HG03354 (cell line): ENCODE measurements around the gene PITRM1.

Source experiments
- ATAC-seq: cut with Tn5 transposase; IDR thresholded peaks from one replicate; pipeline ENCODE4 v1.9.1; 2021; ENCODE audit warnings: mild to moderate bottlenecking; ENCODE audit not compliant: unreplicated experiment, poor library complexity, severe bottlenecking

PITRM1 gene

DNA sequence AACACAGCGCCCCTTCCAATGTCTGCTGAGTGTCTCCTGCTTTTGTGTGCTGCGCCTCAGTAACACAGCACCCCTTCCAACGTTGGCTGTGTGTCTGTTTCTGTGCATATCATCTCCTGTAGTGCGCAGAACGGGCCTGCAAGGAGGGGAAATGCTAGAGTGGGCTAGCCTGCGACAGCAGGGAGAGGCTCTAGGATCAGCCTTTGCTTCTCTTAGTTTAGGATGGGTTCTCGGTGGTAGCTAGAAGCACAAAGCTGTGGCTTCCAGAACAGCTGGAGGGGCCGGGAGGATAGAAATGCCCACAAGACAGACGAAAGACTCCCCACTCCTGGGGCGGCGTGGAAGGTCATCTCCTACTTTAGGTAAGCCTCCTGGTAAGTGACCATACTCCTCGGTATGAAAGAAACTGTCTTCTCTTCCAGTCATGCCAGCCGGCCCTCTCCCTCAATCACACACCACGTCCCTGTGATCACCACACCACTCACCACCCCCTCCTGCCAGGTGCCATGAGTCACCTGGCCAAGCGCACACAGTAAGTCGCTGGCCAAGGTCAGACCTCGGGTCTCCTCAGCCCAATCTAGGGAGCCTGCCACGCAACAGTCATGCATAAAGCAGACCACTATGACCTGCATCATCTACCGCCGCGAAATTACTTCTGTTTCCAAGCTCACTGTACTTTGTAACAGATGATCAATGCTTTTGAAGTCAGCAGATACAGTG lies 4.8 kb downstream of the PITRM1 start:
- no peak for ATAC-seq

DNA sequence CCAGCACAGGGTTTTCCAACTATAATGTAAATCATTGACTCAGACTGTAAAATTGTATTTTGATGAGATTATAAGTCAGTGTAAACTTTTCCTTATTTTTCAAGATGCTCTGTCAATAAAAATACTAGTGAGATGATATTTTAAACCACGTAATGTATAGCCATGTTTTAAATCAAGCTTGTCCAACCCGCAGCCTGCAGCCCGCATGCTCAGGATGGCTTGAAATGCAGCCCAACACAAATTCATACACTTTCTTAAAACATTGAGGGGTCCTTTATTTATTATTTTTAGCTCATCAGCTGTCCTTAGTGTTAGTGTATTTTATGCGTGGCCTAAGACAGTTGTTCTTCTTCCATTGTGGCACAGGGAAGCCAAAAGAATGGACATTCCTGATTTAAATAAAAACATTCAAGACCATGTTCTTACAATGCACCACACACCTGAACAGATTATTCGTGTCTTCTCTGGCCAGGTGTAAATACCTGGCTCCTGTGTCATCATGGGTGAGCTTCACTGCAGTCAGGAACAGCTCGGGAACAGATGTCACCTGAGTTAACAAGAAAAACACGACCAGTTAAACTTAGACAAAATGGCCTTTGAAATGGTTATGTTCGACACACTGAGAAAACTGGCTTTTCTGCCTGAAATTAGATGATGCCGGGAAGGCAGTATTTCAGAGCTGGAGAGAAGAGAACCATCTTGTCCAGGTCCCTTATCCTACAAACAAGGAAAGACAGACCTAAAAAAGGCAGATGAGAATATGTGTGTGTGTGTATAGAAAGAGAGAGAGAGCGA lies 5.9 kb downstream of the PITRM1 start:
- no peak for ATAC-seq

DNA sequence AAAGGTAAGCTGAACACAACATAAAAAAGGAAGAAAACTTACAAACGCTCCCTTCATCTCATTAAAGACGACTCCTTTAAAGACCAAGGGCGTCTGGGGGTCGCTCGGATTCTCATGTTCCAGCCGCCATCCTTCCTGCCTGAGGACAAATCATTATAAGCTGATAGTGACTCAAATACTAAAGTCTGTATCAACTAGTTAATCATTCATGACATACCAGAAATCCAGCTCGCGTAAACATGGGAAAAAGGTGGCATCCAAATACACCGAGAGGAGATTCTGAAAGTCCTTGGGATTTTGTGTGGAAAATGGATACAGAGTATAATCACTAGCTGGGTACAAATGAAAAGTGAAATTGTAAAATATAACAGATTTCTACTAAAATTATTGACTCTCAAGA lies 7.4 kb downstream of the PITRM1 start:
- no peak for ATAC-seq

DNA sequence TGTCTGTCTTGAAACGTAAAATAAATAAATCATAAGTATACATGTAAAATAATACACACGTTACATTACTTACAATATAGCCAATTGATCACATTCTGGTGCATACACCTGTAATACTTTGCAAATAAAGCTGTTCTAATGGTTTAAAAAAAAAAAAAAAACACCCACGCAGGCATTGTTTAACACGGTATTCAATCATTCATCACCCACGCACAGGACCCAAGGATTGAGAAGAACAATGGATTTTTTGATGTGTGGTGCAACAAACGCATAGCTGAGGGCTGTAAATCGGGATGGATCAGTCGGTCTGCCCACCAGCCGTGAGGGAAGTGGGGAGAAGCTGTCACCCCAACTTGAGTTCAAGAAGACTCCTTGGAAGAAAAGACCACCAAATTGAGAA lies 8.7 kb downstream of the PITRM1 start:
- no peak for ATAC-seq

DNA sequence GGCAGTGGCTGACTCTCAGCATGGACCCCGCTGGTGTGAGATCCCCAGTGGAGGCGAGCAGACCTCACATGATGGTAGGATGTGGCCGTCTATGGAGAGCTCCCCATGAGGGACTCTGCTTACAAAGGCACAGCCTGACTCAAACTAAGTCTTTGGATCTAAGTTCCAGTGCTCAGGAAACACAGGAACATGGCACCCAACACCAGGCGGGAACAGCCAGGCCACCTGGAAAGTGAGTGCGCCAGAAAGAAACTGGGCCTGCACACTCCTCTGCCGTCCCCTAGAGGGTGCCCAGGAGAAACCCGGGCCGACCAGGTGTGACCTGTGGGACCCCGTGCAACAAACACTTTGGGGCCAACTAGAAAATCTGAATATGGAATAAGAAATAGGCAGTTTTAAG lies 10.0 kb downstream of the PITRM1 start:
- ATAC-seq = no peak

DNA sequence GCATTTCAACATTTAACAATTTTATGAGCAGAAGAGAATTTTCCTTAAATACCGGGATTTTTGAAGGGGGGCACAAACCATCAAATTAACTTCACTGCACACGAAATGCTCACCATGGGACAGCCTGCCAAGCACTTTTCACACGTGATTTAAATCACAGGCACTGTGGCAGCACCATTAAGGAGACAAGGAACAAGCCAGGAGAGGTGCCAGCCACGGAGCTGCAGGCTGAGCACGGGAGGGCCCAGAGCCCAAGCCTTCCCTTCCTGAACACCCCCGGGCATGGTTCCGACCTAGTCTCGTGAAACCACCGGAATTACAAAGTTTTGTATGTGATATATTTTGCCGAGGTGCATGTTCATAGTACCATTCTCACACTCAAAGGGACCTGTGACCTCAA lies 13.4 kb downstream of the PITRM1 start:
- no peak for ATAC-seq

DNA sequence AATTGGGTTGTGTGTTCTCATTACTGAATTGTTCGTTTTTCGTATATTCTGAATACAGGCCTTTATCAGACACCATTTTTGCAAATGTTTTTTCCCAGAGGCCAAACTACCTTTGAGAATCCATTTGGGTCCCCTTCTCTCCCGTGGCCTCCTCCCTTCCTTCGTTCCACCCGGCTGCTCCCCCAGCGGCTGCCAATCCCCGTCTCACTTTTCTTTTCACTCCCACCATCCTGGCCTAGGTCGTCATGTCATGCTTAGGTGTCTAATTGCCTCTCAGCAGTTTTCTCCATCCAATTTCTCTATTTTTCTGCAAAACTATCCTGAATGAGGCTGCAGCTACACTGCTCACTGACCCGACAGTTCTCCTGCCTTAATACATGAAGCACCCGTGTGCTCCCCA lies 17.9 kb downstream of the PITRM1 start:
- no peak for ATAC-seq

DNA sequence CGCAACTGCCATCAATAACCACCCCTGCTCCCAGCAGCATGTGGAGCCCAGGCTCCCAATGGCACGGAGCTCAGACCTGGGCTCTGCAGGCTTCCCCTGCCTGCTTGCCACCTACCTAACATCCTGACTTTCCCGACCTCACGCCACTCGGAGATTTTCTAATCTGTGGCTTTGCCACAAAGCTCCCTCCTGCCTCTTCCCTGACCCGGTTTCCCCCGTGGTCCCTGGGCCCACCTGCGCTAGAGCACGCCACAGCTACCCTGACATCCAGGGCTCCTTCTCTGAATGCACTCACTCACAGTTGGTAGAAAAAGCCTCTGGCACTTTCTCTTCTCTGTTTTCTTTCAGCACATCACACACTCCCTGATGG lies 20.0 kb downstream of the PITRM1 start:
- ATAC-seq = no peak

DNA sequence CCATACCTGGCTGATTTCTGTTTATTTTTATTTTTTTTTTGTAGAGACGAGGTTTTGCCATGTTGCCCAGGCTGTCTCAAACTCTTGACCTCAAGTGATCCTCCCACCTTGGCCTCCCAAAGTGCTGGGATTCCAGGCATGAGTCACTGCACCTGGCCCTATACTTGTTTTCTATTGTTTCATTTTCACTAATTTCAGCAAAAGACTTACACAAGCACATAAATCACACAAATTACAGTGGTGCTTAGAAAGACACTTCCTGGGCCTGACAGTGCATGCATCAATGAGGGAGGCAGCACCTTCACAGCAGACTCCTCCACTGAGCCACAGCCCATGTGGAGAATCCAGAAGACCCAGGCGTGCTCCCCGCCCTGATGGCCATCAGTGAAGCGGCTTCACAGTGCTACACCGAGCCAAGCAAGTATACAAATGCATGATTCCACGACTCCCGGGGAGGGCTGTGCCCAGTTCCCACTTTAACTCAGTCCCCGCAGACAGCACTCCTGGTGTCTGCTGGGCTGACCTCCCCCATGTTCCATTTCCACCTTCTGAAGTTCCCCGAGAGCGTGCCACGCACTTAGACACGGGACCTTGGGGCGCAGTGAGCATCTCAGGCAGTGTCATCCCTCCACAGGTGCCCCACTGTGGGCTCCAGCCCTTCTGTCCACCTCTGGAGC lies 20.6 kb downstream of the PITRM1 start:
- ATAC-seq = no peak

DNA sequence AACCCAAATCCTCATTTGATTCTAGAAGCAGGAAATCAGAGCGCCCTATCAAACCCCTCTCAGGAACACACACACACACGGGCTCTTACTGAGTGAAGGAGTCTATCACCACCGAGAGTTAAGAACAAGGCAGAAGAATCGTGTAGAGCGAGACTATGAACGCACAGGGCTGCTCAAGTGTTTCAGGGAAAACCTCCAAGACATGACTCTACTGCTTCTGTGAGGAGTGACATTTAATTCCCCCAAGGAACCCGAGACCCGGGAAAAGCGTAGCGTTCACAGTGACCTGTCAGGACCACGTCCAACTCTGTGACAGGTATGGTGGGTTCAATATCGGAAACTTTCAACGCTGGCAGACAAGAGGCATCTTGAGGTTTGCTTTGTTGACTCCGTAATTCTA lies 21.6 kb downstream of the PITRM1 start:
- ATAC-seq = no peak

DNA sequence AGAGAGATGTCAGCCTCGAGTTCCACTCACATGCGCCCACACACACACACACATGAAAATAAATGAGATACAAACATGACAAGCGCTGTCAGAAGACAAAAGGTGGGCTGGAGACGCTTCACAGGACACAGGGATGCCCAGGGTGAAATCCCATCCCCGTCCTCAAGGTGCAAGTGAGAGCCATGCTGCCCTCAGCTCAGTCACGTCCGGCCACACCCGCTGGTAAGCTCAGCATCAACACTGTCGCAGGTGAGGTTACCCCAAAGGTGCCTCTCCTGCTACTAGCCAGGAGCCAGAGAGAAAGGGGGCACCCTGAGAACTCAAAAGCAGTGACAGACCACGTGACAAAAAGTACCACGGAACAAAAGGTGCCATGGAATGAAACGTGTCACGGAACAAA lies 22.2 kb downstream of the PITRM1 start:
- ATAC-seq = no peak

DNA sequence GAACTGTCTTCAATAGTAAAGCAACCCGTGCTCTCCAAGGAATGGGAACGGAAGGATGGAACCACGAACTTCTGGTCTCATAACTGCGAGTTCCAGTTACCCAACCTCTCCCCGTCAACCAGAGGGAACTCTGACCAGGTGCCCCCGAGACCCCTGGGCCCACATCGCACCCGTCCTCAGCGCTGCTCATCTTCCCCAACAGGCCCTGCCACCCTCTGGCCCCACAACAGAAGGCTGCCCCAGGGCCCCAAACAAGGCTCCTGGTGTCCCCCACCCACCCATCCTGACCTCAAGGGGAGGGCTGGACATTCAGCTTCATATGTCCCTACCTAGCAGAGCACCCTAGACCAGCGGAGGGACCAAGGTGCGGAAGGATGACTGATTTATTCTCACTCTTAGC lies 22.7 kb downstream of the PITRM1 start:
- no peak for ATAC-seq

DNA sequence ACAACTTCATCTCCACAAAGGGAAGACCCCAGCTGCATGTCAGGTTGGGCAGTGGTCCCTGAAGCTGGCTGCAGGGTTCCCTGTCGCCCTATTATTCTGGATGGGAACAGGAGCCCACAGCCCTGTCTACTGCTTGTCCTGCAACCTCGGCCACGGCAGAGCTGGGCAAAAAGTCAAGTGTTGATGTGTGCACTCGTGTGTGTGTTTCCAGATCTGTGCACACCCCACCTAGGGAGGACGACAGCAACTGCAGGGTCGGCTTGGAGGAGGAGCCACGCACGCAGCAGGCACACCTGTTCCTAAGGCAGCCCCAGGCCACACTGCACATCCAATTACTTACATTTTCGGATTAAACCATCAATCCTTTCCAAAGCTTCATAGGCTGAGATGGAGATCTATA lies 23.6 kb downstream of the PITRM1 start:
- ATAC-seq = no peak

DNA sequence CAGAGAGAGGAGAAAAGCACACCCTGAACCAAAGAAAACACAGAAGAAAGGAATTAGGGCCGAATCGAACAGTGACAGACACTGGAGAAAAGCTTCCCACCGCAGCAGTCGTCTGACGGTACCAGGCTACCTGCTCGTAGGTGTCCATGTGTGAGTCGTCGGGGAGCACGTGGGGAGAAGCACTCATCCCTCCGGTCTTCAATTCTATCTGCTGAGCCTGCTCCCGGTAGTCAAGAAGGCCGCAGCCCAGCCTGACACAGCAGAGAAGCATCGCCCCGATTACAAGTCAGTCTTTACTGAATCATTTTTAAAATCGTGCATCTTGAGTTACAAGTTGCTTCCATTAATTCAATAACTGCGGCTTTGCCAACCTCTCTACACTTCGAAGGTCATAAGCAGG lies 24.5 kb downstream of the PITRM1 start:
- no peak for ATAC-seq

DNA sequence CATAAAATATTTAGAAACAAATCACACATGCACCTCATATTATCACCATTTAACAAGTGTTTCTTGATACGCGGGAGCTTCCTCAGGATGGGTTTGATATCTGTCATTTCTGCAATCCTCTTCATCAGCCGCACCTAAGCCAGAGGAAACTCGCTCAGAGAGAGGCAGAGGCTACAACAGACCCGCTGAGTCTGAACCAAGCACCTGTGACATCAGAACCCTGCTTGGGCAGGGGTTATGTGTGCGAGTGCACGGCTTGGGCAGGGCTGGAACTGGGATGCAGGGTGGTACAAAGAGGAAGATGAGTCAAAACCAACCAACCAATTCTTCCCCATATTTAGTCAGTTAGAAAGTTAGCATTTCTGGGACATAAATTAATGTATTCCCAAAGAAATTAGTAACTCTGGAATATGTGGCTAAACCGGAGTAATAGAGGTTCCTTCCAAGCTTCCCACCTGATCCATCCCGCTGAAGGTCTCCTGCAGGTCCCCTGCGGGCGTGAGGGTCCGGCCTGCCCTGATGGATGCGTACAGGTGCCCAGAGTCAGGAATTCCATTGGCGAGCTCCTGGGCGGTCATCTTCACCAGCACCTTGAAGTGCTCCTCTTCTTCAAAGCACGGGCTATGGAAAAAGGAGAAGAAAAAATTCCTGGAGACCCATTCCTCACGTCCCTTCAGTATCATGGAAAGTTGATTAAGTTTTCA lies 25.3 kb downstream of the PITRM1 start:
- ATAC-seq = no peak

DNA sequence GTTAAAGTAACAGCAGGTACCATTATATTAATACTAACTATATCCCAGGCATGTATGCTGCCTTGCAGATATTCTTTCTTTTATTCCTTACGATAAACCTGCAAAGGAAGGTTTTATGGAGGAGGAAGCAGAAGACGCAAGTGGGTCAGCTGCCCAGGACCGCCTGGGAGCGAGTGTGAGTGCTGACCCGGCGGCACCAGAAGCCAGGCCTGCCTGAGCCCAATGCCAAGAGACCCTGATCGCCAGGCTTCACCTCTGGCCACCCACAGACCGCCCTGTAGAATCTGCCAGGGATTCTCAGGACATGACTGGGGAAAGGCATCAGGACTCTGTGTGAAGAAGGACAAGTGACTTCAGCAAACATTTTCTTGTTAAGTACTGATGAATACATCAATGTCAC lies 26.3 kb downstream of the PITRM1 start:
- no peak for ATAC-seq

DNA sequence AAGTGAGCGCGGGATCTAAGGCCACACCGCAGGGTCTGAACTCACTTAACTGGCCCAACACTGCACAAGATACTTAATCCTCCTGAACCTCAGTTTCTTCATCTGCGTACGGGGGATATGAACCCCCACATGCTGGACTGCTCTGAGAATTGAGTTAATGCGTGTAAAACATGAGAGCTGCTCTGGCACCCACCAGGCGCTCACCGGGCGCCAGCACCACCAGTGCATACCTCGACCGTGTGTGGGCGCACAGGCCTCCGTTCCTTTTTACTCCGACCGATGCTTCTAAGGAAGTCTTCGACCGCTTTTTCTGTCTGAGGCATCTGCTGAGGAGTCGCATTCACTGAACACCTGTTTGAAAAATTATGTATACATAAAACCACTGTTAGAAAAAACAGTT lies 27.2 kb downstream of the PITRM1 start:
- ATAC-seq = no peak

DNA sequence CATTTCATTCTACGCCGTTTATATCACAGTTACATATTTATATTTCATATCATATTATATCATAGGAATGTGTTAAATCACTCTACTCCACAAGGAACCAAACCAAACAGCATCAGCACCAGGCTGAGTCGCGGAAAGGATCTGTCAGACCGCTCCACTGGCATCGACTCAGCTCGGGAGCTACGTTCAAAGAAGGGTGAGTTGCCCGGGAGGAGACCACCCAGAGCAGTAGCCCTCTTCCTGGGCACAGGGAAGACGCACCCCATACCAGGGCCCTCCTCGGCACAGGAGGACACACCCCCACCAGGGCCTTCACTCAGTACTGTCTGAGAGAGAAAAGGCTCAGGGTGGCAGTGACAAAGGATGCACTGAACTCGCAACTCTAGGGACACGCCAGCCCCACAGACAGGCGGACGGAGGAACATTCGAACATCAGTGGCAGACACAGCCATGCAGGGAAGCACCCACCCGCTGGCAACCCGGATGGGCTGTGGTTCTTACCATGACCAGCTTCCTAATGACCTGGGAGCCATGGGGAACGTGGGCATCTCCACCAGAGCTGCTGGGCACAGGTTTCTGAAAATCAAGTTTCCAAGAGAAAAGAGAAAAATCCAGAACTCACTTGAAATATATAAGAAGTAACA lies 28.7 kb downstream of the PITRM1 start:
- ATAC-seq = no peak

DNA sequence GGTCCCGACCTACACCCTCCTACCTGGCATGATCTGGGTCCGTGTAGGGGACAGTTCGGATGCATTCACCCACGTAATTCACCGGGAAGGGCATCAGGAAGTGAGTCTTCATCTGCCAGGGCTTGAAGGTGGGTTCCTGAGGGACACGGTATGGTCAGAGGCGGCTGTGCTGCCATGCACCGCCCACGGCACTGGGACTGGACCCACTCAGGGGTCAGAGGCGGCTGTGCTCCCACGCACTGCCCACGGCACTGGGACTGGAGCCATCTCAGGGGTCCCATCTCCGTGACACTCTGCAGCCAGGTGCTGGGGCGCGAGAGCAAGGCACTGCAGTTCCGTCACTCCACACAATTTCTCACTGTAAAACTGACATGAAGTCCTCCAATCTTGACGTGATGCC lies 29.2 kb downstream of the PITRM1 start:
- ATAC-seq = no peak
